ENCODE measurements around the gene CENPN. TPM values are rescaled to one million over a fixed set of nuclear protein-coding genes. Genes with fewer than 3 reads are reported as not detected.

CENPN gene, protein sequence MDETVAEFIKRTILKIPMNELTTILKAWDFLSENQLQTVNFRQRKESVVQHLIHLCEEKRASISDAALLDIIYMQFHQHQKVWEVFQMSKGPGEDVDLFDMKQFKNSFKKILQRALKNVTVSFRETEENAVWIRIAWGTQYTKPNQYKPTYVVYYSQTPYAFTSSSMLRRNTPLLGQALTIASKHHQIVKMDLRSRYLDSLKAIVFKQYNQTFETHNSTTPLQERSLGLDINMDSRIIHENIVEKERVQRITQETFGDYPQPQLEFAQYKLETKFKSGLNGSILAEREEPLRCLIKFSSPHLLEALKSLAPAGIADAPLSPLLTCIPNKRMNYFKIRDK
- 9.5 TPM for polyA plus RNA-seq (ENCODE audit: insufficient read length)

GRCh38 chr16:81006813-81007695 lies at the start of gene CENPN, which contains the start of gene CMC2:
Gene CENPN (plus strand): TSS chr16:81007214. CDS start chr16:81011940, 4,726 bp downstream.
Gene CMC2 (minus strand): TSS chr16:81006885. CDS start chr16:80997394, 9,491 bp downstream.
- DNase-seq: peak; percentile 99

DNA sequence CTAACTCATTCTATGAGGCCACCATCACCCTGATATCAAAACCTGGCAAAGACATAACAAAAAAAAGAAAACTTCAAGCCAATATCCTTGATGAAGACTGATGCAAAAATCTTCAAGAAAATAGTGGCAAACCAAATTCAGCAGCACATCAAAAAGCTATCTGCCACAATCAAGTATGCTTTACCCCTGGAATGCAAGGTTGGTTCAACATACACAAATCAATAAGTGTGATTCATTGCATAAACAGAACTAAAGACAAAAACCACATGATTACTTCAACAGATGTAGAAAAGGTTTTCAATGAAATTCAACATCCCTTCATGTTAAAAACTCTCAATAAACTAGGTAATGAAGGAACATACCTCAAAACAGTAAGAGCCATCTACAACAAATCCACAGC lies 48.7 kb upstream of the CENPN start:
- no peak for DNase-seq

DNA sequence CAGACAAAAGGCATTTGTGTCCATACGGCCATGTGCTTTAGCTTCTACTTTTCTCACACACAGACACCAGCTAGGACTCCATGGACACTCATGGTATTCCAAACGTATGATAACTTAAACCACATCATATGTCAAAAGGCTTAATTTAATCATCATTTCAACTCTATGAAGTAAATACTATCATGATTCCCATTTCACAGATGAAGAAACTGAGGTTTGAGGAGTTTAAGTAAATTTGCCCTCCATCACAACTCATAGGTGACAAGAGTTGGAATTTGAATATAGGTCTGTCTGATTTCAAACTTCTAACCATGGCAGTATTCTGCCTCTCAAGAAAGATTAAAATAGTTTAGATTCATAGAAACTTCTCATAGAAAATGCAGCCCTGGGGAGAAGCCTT lies 44.1 kb upstream of the CENPN start:
- no peak for DNase-seq

GRCh38 chr16:80964351-80964750 lies 42.7 kb upstream of the CENPN start:
- no peak for DNase-seq

DNA sequence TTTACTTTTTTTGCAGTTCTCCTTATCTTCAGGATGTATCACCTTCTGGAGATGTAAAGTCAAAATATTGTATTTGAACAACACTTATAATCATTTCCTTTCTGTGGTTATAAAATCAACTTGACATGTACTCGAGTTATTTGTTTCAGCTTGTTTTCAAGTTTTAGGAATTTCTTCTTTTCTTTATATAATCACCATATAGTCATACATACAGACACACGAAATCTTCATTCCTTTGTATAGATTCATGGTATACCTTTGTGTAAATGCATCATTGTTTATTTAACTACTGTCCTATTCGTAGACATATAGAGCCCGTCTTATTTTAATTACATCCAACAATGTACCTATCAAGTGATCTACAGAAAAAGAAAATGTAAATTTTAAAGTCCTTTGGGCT lies 40.4 kb upstream of the CENPN start:
- DNase-seq: no peak

- no peak for DNase-seq
Measured at GRCh38 chr16:80968386-80969113, 38.5 kb upstream of the CENPN start.

DNA sequence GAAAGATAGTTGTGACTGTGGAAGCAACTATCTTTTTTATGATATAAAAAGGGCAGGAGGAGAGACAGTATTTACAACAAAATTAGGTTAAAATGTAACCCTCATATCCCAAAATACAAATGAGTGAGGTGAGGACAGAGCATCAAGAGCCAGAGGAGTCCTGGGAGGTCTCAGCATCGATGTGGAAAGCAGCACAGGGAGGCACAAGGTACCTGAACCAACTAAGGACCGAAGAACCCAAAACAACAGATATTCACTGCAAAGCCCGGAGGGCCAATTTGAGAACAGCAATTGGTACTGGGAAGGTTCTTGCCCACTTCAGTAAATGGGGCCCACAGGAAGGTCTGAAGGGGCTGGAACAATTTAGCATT lies 37.9 kb upstream of the CENPN start:
- DNase-seq: no peak

GRCh38 chr16:80971819-80972218 lies 35.2 kb upstream of the CENPN start:
- no peak for DNase-seq

DNA sequence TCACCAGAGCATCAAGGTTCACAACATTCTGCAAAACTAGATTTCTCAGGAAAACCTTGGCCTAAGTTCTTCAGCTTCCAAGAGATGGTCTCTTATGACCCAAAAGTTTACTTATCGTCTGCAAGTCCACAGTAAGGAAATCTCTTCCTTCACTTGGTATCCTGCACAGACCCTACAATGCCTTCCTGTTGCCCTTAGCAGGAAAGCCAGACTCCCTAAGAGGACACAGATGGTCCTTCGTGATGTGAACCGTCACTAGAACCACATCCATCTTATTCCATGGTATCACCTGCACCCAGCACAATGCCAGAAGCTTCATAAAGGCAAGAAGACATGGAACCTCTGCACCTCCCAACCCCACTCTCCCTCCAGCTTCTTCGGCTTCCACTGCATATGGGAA lies 34.4 kb upstream of the CENPN start:
- no peak for DNase-seq

- DNase-seq: no peak
Measured at GRCh38 chr16:80973991-80974390, 33.0 kb upstream of the CENPN start.

- DNase-seq: no peak
Measured at GRCh38 chr16:80974649-80975376, 32.2 kb upstream of the CENPN start.

GRCh38 chr16:80976946-80977345 lies 30.1 kb upstream of the CENPN start:
- no peak for DNase-seq

- DNase-seq: no peak
Measured at GRCh38 chr16:80981103-80981502, 25.9 kb upstream of the CENPN start.

GRCh38 chr16:80982646-80983045 lies 24.4 kb upstream of the CENPN start:
- no peak for DNase-seq

DNA sequence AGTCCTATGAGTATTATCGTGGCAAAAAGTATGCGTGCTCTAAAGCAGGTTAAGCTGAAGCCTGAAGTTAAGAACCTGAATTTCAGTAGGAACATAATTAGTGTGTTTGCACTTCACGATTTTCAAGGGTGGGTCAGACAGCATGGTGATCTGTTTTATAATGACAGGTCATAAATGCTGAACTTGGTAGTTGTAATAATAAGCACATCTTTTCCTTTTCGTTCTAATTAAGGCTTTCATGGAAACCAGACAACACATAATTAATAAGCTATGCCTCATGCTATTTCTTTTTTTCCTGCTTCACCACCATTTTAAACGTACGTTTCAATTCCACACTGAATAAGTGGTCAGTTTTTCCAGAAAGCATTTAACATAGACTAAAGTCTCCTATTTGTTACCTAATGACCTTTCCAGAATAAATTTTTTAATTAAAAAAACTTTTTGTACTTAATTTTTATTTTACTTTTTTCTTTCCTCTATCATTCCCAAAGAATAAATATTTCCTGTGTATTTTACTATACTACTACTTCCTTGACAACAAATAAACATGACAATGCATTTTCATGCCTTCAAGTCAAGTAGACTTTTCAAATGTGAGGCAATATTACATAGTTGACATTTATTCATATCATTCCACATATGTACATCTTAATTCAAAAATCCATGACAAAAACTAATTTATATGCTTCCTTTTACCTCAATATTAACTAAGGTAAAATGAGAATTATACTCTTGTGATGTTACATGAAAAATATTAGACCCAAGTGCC lies 22.7 kb upstream of the CENPN start:
- no peak for DNase-seq

DNA sequence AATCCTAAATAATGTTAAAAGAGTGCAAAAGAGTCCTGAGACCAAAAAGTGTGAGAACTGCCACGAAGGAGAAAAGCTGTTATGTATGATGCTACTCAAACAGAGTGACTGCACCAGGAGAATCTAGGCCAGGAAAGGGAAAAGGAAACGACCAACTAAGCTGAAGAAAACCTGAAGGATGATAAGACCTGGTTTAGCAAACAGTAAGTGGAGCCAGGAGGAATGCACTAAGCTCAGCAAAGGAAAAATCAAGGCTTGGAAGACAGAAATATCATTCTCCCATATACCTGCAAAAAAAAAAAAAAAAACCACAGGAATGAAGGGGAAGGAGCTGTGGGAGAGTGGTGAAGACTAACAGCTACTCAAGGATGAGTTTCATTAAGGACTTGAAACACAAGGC lies 21.4 kb upstream of the CENPN start:
- no peak for DNase-seq

- no peak for DNase-seq
Measured at GRCh38 chr16:80986557-80986956, 20.5 kb upstream of the CENPN start.

GRCh38 chr16:80988756-80989155 lies 18.3 kb upstream of the CENPN start:
- DNase-seq: no peak

GRCh38 chr16:80989801-80990200 lies 17.2 kb upstream of the CENPN start:
- DNase-seq: no peak

DNA sequence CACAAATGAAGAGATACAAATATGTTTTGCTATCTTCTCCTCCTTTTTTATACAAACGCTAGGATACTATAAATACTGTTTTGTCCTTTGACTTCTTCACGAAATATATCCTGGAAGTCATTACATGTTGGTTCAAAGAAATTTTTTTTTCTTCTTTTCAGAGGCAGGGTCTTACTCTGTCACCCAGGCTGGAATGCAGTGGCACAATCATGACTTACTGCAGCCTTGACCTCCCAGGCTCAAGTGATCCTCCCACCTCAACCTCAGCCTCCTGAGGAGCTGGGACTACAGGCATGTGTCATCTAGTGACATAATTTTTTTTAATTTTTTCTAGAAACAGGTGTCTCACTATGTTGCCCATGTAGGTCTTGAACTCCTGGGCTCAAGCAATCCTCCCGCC lies 16.4 kb upstream of the CENPN start:
- DNase-seq: no peak

DNA sequence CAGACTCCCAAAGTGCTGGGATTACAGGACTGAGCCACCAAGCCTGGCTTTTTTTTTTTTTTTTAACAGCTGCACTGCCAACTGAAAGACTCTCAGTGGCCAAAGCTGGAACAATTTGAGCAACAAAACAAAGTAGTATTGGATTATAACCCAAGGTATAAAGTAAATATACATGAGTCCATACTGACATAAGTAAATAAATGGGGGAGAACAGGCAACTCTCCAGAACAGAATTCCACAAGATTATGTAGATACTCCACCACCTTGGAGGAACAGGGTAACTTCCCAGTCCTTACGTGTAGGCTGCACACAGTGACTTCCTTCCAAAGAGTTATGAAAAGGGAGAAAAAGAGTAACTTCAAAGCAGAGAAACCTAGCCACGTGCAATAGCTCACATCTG lies 16.0 kb upstream of the CENPN start:
- DNase-seq: no peak

Measured in hindlimb muscle (tissue), 1 donor.